HUES6 (cell line): Measurements from ENCODE around the gene COL23A1.

Experiments
- H3K27ac ChIP-seq: 2 replicates; pipeline ENCODE4 v1.7.0; 2013; ENCODE audit warnings: low read depth, mild to moderate bottlenecking, low read length, inconsistent platforms
- H3K27me3 ChIP-seq: 2 replicates; pipeline ENCODE4 v1.6.1; 2013; ENCODE audit warnings: low read length; ENCODE audit not compliant: control insufficient read depth, insufficient read depth
- H3K36me3 ChIP-seq: 2 replicates; pipeline ENCODE4 v1.6.1; 2013; ENCODE audit warnings: low read length; ENCODE audit not compliant: control insufficient read depth, insufficient read depth
- H3K4me1 ChIP-seq: 2 replicates; pipeline ENCODE4 v1.6.1; 2013; ENCODE audit warnings: low read length; ENCODE audit not compliant: control insufficient read depth, insufficient read depth
- H3K4me3 ChIP-seq: 2 replicates; pipeline ENCODE4 v1.5.1; 2013; ENCODE audit warnings: low read depth, low read length
- H3K9ac ChIP-seq: one replicate; pipeline ENCODE4 v1.6.1; 2013; ENCODE audit warnings: mild to moderate bottlenecking, low read length
- H3K9me3 ChIP-seq: 2 replicates; pipeline ENCODE4 v1.6.1; 2013; ENCODE audit warnings: low read depth, low read length; ENCODE audit not compliant: control insufficient read depth, insufficient read depth

Gene COL23A1

GRCh38 chr5:178455480-178455835, 134.7 kb downstream of the COL23A1 start:
- Histone ChIP-seq H3K36me3 (no peaks in the 10 kb centered on the region), H3K9me3 (no peaks in the 10 kb centered on the region), H3K9ac (no peak overlapping the region), H3K27me3 (no peaks in the 10 kb centered on the region), H3K4me3 (no peak overlapping the region), H3K4me1 (peaks cover 11% of the 10 kb centered on the region; the same call in 1 of the 2 replicates), H3K27ac (no peak overlapping the region)

- H3K27ac ChIP-seq = no peak overlapping the region
Measured at GRCh38 chr5:178454821-178455479, 135.2 kb downstream of the COL23A1 start.

GRCh38 chr5:178454303-178454702, 135.9 kb downstream of the COL23A1 start:
- H3K27me3 ChIP-seq = no peaks in the 10 kb centered on the region
- no peak overlapping the region for H3K27ac ChIP-seq
- peaks cover 21% of the 10 kb centered on the region; the same call in 1 of the 2 replicates for H3K4me1 ChIP-seq
- no peaks in the 10 kb centered on the region for H3K36me3 ChIP-seq
- H3K9me3 ChIP-seq = no peaks in the 10 kb centered on the region
- no peak overlapping the region for H3K4me3 ChIP-seq
- no peak overlapping the region for H3K9ac ChIP-seq

More at GRCh38 chr5:178454821-178455479, 135.2 kb downstream of the COL23A1 start:
- Histone ChIP-seq H3K9ac (no peak overlapping the region), H3K36me3 (no peaks in the 10 kb centered on the region), H3K4me1 (peaks cover 15% of the 10 kb centered on the region; the same call in 1 of the 2 replicates), H3K27me3 (no peaks in the 10 kb centered on the region), H3K4me3 (no peak overlapping the region), H3K9me3 (no peaks in the 10 kb centered on the region)

- no peaks in the 10 kb centered on the region for H3K9me3 ChIP-seq
- H3K27me3 ChIP-seq = no peaks in the 10 kb centered on the region
- H3K4me3 ChIP-seq = no peak overlapping the region
- no peak overlapping the region for H3K27ac ChIP-seq
- no peaks in the 10 kb centered on the region for H3K36me3 ChIP-seq
- peaks cover 25% of the 10 kb centered on the region; the same call in 1 of the 2 replicates for H3K4me1 ChIP-seq
- H3K9ac ChIP-seq = no peak overlapping the region
Measured at GRCh38 chr5:178453224-178453623, 137.0 kb downstream of the COL23A1 start.

- peaks cover 24% of the 10 kb centered on the region; the same call in 1 of the 2 replicates for H3K4me1 ChIP-seq
- no peaks in the 10 kb centered on the region for H3K9me3 ChIP-seq
- no peaks in the 10 kb centered on the region for H3K36me3 ChIP-seq
- H3K27me3 ChIP-seq = no peaks in the 10 kb centered on the region
- no peak overlapping the region for H3K9ac ChIP-seq
- no peak overlapping the region for H3K4me3 ChIP-seq
- H3K27ac ChIP-seq = no peak overlapping the region
Measured at GRCh38 chr5:178450121-178451028, 139.8 kb downstream of the COL23A1 start.

GRCh38 chr5:178449163-178450070, 140.8 kb downstream of the COL23A1 start:
- H3K9ac ChIP-seq = no peak overlapping the region

GRCh38 chr5:178445534-178445933, 144.7 kb downstream of the COL23A1 start:
- no peaks in the 10 kb centered on the region for H3K27me3 ChIP-seq
- peaks cover 14% of the 10 kb centered on the region; the same call in 1 of the 2 replicates for H3K4me1 ChIP-seq
- no peaks in the 10 kb centered on the region for H3K9me3 ChIP-seq
- no peak overlapping the region for H3K4me3 ChIP-seq
- no peak overlapping the region for H3K27ac ChIP-seq
- H3K36me3 ChIP-seq = no peaks in the 10 kb centered on the region
- H3K9ac ChIP-seq = no peak overlapping the region

More at GRCh38 chr5:178449163-178450070, 140.8 kb downstream of the COL23A1 start:
- H3K4me3 ChIP-seq = no peak overlapping the region
- H3K9me3 ChIP-seq = no peaks in the 10 kb centered on the region
- H3K27ac ChIP-seq = no peak overlapping the region
- H3K36me3 ChIP-seq = no peaks in the 10 kb centered on the region
- H3K27me3 ChIP-seq = no peaks in the 10 kb centered on the region
- peaks cover 22% of the 10 kb centered on the region; the same call in 1 of the 2 replicates for H3K4me1 ChIP-seq

- Histone ChIP-seq H3K27me3 (no peaks in the 10 kb centered on the region), H3K27ac (no peak overlapping the region), H3K9me3 (no peaks in the 10 kb centered on the region), H3K4me1 (no peaks in the 10 kb centered on the region), H3K36me3 (no peaks in the 10 kb centered on the region), H3K9ac (no peak overlapping the region), H3K4me3 (no peak overlapping the region)
Measured at GRCh38 chr5:178442405-178443257, 147.6 kb downstream of the COL23A1 start.

- no peaks in the 10 kb centered on the region for H3K9me3 ChIP-seq
- H3K36me3 ChIP-seq = no peaks in the 10 kb centered on the region
- H3K4me3 ChIP-seq = no peak overlapping the region
- no peaks in the 10 kb centered on the region for H3K4me1 ChIP-seq
- H3K27me3 ChIP-seq = no peaks in the 10 kb centered on the region
- H3K9ac ChIP-seq = no peak overlapping the region
- no peak overlapping the region for H3K27ac ChIP-seq
Measured at GRCh38 chr5:178441486-178442270, 148.5 kb downstream of the COL23A1 start.
